GM12864 (cell line): ENCODE data around the gene WWOX.

Experiments used
- DNase-seq: peaks from one replicate; pipeline ENCODE4 v3.0.0-alpha.2; 2011; ENCODE audit warnings: low read depth
- H3K4me3 ChIP-seq: 2 replicates; pipeline ENCODE4 v1.5.1; 2011; ENCODE audit warnings: mild to moderate bottlenecking, low read depth, low read length, control low read depth
- CTCF ChIP-seq: IDR thresholded peaks from 2 replicates; pipeline ENCODE4 v1.5.1; 2011; ENCODE audit warnings: low read depth, mild to moderate bottlenecking, moderate library complexity, low read length, control low read depth, inconsistent platforms; ENCODE audit errors: missing control alignments

The WWOX gene

GRCh38 chr16:78584991-78585390 is 485.5 kb downstream of the WWOX start:
- no peak for DNase-seq
- no peak for TF ChIP-seq CTCF
- no peak overlapping the region for H3K4me3 ChIP-seq

- no peak for TF ChIP-seq CTCF
- DNase-seq = no peak
- H3K4me3 ChIP-seq = no peak overlapping the region
Measured at GRCh38 chr16:78589331-78589730, 489.9 kb downstream of the WWOX start.

GRCh38 chr16:78591682-78592103 is 492.2 kb downstream of the WWOX start:
- no peak overlapping the region for H3K4me3 ChIP-seq
- TF ChIP-seq CTCF = no peak
- no peak for DNase-seq

- no peak for TF ChIP-seq CTCF
- H3K4me3 ChIP-seq = no peak overlapping the region
- DNase-seq = no peak
Measured at GRCh38 chr16:78592111-78592510, 492.7 kb downstream of the WWOX start.

GRCh38 chr16:78593352-78593751 is 493.9 kb downstream of the WWOX start:
- no peak overlapping the region for H3K4me3 ChIP-seq
- no peak for DNase-seq
- TF ChIP-seq CTCF = no peak

GRCh38 chr16:78594191-78594590 is 494.7 kb downstream of the WWOX start:
- no peak overlapping the region for H3K4me3 ChIP-seq
- DNase-seq = no peak
- no peak for TF ChIP-seq CTCF

GRCh38 chr16:78596348-78596995 is 497.0 kb downstream of the WWOX start:
- no peak overlapping the region for H3K4me3 ChIP-seq
- TF ChIP-seq CTCF = no peak
- no peak for DNase-seq
